Smooth muscle cell of the umbilical artery (primary cell): Measurements from ENCODE around the gene SYTL4. TPM values are rescaled to one million over a fixed set of nuclear protein-coding genes. Genes with fewer than 3 reads are reported as not detected.

Experiments used
- total RNA-seq: library from RNA; depleted of rRNA; stranded (reverse); fragments of >200 nt; gene quantifications from 2 replicates; pipeline ENCODE4 v1.2.3, GENCODE V29; 2014

Gene SYTL4
- total RNA-seq = 6.7 and 35.9 TPM in 2 replicates

GRCh38 chrX:100731441-100732281 is at the start of gene SYTL4:
Gene SYTL4 (minus strand): TSS chrX:100732121. CDS start chrX:100702037, 30,084 bp downstream.

GRCh38 chrX:100643956-100644860 is 87.7 kb downstream of the SYTL4 start, which contains the start of gene SRPX2:
Gene SRPX2 (plus strand): TSS chrX:100644199. CDS start chrX:100646323, 2,124 bp downstream.

GRCh38 chrX:100636321-100636991 is 95.5 kb downstream of the SYTL4 start, which contains the start of gene TSPAN6:
Gene TSPAN6 (minus strand): TSS chrX:100636806. CDS start chrX:100636694, 112 bp downstream.

Other genes with a start within 250 kb of the SYTL4 start
- gene TNMD, start 147.2 kb downstream of the SYTL4 start, total RNA-seq = not detected in 2 replicates
- gene TSPAN6, start 95.3 kb downstream of the SYTL4 start, total RNA-seq = 36.6 and 84.3 TPM in 2 replicates
- gene SRPX2, start 87.9 kb downstream of the SYTL4 start, total RNA-seq = 122 and 176 TPM in 2 replicates
- gene CSTF2, start 88.3 kb upstream of the SYTL4 start, total RNA-seq = 14.8 and 22.7 TPM in 2 replicates
- not detected in 2 replicates for gene NOX1, start 142.2 kb upstream of the SYTL4 start, total RNA-seq
- gene XKRX, start 196.8 kb upstream of the SYTL4 start, total RNA-seq = under 0.01 and 0.14 TPM in 2 replicates
- not detected in 2 replicates for gene ARL13A, start 237.6 kb upstream of the SYTL4 start, total RNA-seq